ENCODE data around the gene MAN2B1.
"Not testable (repeated sequence)": the region's sequence is repeated elsewhere in the genome, so short reads cannot be mapped to it uniquely, and the experiment has no call there.

MAN2B1 gene

DNA sequence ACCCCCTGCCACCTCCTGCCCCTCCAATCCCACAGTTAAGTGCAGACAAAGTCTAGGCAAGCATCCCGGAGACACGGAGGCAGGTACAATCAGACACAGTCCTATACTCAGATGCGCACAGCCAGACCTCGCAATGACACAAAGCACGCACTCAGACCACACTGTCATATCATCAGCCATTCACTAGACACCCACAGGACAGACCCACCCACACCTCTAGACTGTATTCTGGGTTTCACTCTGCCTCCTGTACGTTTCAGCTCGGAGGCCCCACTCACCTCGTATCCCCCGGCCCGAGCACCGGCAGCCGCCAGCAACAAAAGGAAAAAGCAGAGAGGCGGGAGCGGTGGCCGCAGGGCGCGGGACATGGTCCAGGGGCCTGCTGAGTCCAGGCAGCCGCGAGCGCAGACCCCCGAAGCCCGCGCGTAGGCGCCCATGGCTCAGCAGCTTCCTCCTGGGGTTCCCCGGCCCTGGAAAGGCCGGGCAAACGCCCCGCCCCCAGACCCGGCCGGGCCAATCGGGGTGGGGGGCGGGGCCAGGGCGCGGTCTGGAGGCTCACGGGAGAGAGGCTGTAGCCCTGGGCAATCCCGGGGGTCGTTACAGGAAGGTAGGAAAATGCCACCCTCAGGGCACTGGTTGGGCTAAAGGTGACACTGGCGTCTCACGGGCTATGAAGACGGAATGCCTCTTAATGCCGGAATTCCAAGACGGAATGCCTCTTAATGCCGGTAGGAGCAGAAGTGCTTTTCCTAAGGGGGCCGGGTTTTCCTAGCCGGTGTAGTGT is at the start of gene MAN2B1, which contains the start of gene WDR83:
Gene MAN2B1 (minus strand): TSS at position 478 of the 784 bp plus-strand sequence. CDS start 41 bp downstream, at position 437.
Gene WDR83 (plus strand): TSS at position 543 of the 784 bp plus-strand sequence. CDS start 2,984 bp downstream, outside the sequence.
- DNase-seq: peak; percentile 74

DNA sequence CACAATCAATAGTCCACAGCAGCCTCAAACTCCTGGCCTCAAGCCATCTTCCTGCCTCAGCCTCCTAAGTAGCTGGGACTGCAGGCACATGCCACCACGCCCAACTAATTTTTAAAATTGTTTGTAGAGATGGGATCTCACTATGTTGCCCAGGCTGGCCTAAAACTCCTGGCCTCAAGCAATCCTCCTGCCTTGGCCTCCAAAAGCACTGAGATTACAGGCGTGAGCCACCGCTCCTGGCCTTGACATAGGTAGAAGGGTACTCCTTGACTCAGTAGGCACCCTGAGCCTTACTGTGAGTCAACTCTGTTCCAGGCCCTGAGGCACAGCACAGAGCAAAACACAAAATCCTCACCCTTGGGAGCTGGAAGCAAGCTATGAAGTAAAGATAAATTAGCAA is 49.4 kb upstream of the MAN2B1 start:
- DNase-seq: no peak

DNA sequence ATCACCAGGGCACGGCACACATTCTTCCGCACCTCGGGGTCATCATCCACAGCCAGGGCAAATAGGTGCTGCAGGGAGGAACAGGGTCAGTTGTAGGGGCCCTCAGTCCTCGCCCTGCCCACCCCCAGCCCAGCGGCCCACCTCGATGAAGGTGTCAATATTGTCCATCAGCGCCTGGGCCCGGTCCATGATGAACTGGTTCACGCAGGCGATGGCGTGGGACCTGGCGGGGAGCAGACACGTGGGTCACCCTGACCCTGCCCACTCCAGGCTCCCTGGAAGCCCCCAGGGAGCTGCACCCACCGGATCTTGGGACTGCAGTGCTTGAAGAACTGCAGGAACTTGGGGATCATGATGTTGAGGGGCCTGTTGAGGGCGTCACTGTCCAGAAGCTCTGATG is 48.6 kb upstream of the MAN2B1 start:
- DNase-seq: no peak

DNA sequence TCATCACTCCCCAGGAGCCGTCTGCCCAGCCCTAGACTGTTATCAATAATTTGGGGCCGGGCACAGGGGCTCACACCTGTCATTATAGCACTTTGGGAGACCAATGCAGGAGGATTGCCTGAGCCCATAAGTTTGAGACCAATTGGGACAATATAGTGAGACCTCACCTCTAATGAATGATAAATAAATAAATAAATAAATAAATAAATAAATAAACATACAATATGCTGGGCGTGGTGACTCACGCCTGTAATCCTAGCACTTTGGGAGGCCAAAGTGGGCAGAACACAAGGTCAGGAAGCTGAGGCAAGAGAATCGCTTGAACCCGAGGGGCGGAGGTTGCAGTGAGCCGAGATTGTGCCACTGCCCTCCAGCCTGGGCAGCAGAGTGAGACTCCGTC is 46.8 kb upstream of the MAN2B1 start:
- DNase-seq: not testable (repeated sequence)

DNA sequence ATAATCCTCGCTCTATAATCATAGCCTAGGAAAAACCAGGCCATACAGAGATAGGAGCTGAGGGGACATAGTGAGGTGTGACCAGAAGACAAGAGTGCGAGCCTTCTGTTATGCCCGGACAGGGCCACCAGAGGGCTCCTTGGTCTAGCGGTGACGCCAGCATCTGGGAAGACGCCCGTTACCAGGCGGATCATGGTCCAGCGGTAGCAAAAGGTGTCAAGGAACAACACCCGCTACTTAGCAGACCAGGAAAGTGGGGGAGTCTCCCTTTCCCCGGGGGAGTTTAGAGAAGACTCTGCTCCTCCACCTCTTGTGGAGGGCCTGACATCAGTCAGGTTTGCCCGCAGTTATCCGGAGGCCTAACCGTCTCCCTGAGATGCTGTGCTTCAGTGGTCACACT is 45.5 kb upstream of the MAN2B1 start:
- not testable (repeated sequence) for DNase-seq

DNA sequence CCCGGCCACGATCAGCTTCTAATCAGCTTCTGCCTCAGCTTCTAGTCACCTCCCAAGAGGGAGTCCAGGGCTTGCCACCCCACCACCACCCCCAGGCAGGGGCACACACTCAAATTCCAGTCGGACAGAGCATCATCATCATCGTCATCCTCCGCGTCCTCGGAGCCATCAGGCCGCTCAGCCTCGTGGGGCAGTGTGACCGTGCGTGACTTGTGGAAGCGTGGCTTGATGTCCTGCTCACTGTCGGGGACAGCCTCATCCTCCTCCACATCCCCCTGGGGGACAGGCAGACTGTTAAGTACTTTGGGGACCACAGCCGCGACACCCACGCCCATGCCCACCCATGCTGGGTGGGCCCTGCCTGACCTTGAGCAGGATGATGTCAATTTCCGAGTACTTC is 44.6 kb upstream of the MAN2B1 start:
- DNase-seq: no peak

DNA sequence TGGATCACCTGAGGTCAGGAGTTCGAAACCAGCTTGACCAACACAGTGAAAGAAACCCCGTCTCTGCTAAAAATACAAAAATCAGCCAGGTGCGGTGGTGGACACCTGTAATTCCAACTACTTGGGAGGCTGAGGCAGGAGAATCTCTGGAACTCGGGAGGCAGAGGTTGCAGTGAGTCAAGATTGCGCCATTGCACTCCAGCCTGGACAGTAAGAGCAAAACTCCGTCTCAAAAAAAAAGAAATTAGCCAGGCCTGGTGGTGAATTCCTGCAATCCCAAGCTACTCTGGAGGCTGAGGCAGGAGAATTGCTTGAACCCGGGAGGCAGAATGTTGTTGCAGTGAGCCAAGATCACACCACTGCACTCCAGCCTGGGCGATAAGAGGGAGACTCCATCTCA is 42.1 kb upstream of the MAN2B1 start:
- no peak for DNase-seq

DNA sequence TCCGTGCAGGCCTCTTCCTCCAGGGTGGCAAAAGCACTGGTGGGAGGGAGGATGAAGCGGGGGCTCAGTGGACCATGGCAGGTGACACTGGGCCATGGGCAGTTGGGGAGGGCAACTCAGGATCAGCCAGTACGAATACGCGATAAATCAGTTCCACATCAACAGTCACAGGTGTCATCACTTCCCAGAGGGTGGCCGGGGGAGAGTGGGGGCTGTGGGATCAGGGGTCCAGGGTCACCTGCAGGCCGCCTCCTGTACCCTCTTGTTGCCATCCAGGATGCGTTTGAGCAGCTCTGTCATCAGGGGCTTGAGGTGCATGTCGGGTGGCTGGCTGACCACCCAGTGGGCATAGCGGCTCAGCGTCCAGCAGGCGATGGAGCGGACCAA is 39.8 kb upstream of the MAN2B1 start:
- no peak for DNase-seq

DNA sequence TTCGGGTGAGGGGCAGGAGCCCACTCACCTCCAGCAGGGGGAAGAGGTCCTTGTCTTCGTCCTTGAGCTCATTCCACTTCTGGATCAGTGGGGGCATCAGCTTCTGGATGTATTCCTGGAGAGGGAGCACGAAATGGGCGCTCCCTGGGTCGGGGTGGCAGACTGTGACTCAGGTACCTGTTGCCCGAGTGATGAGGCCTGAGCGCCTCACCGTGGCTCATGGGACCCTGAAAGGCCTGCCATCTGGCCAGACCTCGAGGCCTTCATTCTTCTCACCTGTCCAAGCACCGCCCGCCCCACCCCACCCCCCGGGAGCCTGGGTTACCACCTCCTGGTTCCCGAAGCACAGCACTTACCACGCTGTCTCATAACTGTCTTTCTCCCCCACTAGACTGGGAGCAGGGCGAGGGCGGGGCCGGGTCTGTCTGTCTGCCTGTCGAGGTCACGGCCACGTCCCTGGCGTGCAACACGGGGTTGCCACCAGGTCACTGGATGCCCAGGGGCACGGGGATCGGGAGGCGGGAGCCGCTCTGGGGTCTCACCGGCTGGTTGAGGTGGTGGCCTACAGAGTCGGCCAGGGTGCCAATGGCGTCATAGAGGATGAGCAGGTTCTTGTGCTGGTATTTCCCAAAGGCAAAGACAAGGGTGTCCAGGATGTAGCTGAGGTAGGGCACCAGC is 39.3 kb upstream of the MAN2B1 start:
- no peak for DNase-seq

DNA sequence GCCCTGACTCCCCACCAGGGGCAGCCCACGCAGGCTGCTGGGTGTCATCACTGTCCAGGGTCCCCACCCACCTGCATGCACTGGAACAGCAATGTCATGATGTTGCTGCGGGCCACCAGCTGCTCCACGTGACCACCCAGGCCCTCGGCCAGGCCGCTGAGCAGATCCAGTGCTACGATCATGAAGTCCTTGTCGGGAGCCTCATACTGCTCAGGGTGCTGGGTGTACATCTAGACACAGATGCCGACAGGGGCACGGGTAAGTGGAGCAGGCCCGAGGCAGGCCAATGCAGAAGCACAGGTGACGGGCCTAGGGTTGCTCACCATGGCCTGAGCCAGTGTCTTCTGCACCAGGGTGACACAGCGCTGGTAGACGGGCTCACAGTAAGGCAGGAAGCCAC is 38.6 kb upstream of the MAN2B1 start:
- no peak for DNase-seq

DNA sequence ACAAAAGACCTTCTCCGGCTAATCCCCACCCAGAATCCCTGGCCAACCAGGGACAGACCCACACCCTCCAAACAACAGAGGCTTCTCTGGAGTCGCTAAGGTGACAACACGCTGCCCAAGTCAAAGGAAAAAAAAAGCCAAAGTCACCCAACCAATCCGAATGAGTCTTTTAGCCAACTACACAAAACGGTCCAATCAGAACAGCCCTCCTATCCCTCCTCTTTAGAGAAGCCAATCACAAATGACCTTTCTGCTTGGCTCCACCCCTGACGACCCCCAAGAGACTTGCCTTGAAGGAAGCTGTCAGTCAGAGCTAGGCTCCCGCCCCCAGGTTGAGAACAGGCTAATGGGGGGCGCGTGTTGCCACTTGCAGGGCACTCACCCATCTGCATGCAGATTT is 36.5 kb upstream of the MAN2B1 start:
- DNase-seq: peak; percentile 45

DNA sequence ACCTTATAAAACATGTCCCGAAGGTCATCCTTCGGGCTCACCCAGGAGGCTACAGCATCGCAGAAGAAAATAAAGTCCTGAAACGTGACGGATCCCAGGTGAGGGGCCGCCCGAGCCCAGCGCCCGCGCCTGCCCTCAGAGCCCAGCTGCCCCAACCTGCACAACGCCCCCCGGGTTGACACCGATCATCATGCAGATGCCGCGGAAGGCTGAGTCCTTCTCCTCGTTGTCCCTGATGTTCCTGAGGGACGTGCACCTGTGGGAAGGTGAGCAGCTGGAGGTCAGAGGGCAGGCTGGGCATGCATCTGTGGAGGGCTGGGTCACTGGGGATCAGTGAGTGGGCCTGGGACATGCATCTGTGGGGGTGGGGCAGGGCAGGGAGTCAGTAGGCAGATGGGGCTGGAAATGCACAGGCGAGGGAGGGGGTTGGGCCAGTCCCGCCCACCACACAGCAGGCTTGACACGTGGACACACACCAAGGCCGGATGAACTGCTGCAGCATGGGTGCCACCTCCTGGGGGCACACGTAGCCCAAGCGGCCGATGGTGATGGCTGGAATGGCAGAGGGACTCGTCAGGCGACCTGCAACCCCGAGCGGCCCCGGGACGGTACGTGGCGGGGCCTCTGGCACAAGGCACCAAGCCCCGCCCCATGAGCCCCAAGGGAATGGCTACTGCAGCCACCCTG is 35.2 kb upstream of the MAN2B1 start:
- no peak for DNase-seq

DNA sequence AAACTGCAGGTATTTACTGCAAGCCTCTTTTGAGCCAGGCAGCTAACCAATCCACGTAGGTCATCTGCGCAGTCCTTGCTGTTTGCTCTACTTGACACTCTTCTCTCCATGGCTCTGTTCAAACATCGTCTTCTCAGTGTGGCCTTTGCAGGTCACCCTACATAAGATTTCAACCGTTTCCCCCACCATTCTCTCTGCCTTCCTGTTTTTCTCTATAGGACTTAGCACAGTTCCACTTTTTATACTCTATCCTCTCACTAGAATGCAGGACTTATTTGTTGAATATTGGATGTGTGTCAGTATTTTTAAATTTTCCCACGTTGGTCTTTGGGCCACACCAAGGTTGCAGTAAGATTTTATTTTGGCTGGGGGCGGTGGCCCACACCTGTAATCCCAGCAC is 31.6 kb upstream of the MAN2B1 start:
- no peak for DNase-seq

DNA sequence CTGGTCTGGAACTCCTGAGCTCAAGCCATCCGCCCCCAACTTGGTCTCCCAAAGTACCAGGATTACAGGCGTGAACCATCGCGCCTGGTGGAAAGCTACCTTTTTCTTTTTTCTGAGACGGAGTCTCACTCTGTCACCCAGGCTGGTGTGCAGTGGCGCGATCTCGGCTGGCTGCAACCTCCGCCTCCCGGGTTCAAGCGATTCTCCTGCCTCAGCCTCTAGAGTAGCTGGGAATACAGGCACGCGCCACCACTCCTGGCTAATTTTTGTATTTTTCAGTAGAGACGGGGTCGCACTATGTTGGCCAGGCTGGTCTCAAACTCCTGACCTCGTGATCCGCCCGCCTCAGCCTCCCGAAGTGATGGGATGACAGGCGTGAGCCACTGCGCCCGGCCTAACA is 30.9 kb upstream of the MAN2B1 start:
- not testable (repeated sequence) for DNase-seq

DNA sequence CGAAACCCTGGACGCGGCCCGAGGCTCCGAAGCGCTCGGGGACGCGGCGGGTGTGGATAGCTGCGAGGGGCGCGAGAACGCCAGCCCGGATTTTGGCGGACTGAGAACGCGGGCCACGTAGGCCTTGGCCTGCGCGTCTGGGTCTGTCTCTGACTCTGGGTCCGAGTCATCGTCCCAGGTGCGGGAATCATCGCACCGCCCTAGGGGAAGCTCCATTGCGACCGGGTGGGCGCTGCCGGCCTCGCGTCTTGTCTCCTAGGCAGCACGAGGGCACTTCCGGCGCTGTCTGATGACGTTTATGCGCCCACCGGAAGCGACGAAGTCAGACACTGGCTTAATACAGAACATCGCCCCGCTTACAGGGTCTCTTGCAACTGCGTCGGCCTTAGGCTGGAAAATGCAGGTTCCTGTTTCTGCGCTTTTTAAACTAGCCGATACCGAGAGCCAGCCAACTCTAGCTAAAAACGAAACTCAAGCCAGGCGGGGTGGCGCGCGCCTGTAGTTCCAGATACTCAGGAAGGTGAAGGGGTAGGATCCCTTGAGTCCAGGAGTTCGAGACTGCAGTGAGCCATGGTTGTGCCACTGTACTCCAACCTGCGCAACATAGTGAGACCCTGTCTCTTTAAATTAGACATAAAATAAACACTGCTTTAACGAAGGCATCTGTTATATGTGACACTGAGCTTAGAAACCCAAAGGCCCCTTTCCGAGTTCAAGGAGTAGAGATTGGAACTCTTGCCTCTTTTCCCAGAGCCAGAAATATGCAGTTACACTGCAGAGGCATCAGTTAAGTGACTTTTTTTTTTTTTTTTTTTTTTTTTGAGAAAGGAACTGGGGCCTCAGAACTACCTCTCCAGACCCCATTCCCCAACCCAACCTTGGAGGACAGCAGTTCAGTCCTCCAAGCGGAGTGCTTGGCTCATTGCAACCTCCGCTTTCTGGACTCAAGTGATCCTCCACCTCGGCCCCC is 30.1 kb upstream of the MAN2B1 start, which contains the start of gene FBXW9:
Gene FBXW9 (minus strand): TSS at position 266 of the 970 bp plus-strand sequence. CDS start 50 bp downstream, at position 216.
- DNase-seq: peak; percentile 95

DNA sequence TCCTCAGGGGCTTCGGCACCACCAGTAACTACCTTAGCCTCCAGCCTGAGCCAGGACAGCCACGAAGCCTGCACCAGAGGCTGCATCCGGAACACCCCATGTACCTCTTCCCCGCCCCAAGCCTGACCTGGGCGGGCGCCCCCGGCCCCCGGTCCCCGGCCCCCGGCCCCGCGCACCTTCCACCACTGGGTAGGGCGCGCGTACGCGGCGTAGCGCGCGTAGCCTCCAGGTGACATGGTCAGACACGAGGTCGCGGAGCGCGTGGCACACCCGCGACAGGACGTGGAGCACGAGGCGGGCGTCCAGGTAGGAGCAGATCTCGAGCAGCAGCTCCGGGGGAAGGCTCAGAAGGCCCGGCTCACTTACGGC is 29.4 kb upstream of the MAN2B1 start:
- peak; percentile 17 for DNase-seq

DNA sequence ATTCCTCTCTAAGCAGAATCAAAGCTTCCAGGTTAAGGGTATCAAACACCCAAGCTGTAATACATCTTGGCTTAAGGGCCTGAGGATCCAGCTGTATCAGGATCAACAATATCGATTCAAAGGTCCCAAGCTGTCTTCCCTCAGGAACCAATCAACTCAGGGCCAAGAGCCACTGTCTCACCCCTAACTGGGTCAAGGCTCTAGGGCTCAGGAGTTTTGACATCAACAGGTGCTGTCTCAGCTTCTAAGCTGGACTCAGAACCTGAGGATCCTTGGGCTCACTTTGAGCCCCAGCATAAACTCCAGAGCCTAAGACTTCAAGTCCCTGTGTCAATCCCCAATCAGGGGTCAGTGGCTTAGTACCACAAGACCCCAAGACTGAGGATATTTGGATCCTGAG is 29.0 kb upstream of the MAN2B1 start:
- no peak for DNase-seq

DNA sequence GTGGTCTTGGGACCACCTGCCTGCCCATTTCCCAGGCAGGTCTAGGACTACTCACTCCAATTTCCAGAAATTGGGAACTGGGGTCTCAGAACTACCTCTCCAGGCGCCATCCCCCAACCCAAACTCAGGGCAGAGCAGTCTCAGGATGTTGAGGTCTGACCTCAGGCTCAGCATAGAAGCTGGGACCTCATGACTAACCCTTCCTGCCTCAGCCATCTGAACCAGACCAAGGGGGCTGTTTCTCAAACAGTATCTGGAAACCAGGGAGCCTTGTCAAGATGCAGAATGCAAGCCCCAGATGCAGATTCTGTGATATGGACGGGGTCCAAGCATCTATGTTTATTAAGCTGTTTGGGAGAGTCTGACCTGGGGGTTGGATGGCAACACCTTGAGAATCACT is 28.6 kb upstream of the MAN2B1 start:
- peak; percentile 27 for DNase-seq

DNA sequence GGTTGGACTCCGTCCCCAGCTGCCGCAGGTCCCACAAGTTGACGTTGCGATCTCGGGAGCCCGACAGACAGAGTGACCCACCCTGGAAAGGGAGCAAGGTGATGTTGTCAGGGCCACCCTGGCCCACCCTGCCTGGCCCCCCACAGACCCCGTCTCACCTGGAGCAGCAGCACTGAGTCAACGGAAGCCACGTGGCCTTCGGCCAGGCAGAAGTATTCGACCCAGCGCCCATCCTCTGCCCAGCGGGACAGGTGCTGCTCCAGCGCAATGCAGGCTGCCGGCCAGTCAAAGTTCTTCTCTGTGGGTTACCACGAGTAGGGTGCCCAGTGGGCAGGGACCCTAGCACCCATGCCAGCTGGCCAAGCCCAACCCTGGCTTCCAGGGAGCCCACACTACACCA is 28.1 kb upstream of the MAN2B1 start:
- no peak for DNase-seq

DNA sequence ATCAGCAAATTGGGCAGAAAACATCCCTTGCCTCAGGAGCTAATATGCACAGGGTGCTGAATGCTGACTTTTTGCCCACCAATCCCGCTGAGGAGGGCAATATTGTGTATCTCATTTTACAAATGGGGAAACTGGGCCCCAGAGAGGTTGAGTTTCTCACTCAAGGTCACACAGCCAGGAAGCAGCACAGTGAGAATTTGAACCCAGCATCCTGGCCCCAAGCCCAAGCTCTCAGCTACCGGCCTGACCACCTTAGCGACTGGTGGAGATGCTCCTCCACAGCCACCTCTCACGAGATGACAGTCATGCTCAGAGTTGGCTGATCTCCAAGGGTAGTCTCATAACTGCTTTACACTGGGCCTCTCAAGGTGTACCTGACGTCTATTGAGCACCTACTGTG is 26.4 kb upstream of the MAN2B1 start:
- DNase-seq: no peak

DNA sequence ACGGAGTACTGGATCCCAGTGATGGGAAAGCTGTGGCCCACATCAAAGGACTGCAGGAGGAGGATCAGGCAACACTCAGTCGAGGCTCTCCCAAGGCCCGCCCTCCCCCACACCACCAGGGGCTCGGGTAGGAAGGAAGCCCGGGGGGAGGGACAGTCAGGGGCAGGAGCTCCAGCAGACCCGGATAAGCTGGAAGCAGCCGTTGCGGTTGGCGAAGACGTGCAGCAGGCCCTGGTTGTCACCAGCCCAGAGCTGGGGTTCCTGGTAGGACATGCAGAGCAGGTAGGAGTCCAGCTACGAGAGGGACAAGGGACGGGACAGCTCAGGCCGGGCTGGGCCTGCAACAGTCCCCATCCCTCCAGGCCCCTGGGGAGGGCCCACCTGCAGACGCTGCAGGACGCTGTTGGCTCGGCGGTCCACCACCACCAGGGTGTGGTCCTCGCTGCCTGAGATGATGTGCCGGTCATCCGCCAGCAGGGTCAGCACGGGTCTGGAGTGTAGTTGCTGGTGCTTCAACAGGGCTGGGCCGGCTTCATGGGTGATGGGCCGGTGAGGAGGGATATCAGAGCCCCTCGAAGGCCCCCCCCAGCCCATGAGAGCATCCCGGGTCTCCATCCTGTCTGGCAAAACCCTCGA is 23.2 kb upstream of the MAN2B1 start:
- no peak for DNase-seq

DNA sequence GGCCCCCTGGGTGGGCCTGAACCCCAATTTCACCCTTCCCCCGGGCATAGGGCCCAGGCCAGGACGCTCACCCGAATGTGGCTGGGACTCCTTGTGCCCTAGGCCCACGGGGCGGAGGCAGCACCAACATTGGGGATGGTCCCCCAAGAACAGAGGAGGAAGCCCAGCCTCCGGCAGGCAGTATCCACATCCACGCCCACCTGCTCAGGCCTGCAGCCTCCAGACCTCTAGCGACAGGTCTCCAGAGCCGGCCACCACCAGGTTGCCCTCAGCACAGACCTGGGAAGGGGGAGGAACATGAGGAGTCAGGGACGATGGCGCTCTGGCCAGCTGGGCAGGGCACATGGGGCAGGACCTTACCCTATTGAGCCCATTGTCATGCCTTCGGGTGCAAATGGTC is 22.5 kb upstream of the MAN2B1 start:
- DNase-seq: no peak

Data from activated CD4-positive, alpha-beta T cell treated with anti-CD3 and anti-CD28 coated beads, Interleukin-2, amount 50 U/mL, for 16 hours (primary cell).